Rectal smooth muscle tissue (tissue), 1 donor: ENCODE results near the gene MYLK.
A peak's percentile ranks its signal among the peaks of the same experiment; 100 is the strongest.
"Not testable (repeated sequence)": the region's sequence is repeated elsewhere in the genome, so short reads cannot be mapped to it uniquely, and the experiment has no call there.

Experiments used
- H3K27ac ChIP-seq: one replicate; pipeline ENCODE4 v1.7.0; 2013; ENCODE audit warnings: low read depth, low read length, inconsistent platforms
- H3K27me3 ChIP-seq: one replicate; pipeline ENCODE4 v1.7.0; 2013; ENCODE audit warnings: low read length; ENCODE audit not compliant: control insufficient read depth, insufficient read depth
- H3K36me3 ChIP-seq: one replicate; pipeline ENCODE4 v1.7.0; 2013; ENCODE audit warnings: low read length; ENCODE audit not compliant: control insufficient read depth, insufficient read depth
- H3K4me1 ChIP-seq: one replicate; pipeline ENCODE4 v1.7.0; 2013; ENCODE audit warnings: low read length; ENCODE audit not compliant: control insufficient read depth, insufficient read depth
- H3K4me3 ChIP-seq: one replicate; pipeline ENCODE4 v1.7.0; 2013; ENCODE audit warnings: low read length
- H3K9ac ChIP-seq: one replicate; pipeline ENCODE4 v1.7.0; 2013; ENCODE audit warnings: low read length

The MYLK gene

GRCh38 chr3:123703663-123704062 lies 180.5 kb downstream of the MYLK start:
- Histone ChIP-seq H3K27ac (peak overlapping the region; percentile 83), H3K4me1 (peaks cover 28% of the 10 kb centered on the region)
- H3K9ac ChIP-seq, H3K27me3 ChIP-seq, H3K36me3 ChIP-seq, H3K4me3 ChIP-seq: not testable (repeated sequence)

GRCh38 chr3:123702720-123703119 lies 181.4 kb downstream of the MYLK start:
- no peak overlapping the region for H3K4me3 ChIP-seq
- peaks cover 6% of the 10 kb centered on the region for H3K36me3 ChIP-seq
- peaks cover 28% of the 10 kb centered on the region for H3K4me1 ChIP-seq
- no peaks in the 10 kb centered on the region for H3K27me3 ChIP-seq
- no peak overlapping the region for H3K9ac ChIP-seq
- peak overlapping the region; percentile 83 for H3K27ac ChIP-seq

GRCh38 chr3:123702057-123702456 lies 182.1 kb downstream of the MYLK start:
- not testable (repeated sequence) for H3K9ac ChIP-seq, H3K36me3 ChIP-seq, H3K27me3 ChIP-seq
- peaks cover 28% of the 10 kb centered on the region for H3K4me1 ChIP-seq
- peak overlapping the region; percentile 23 for H3K4me3 ChIP-seq
- H3K27ac ChIP-seq: peak overlapping the region; percentile 83

GRCh38 chr3:123700791-123701722 lies 183.1 kb downstream of the MYLK start:
- peaks cover 4% of the 10 kb centered on the region for H3K36me3 ChIP-seq
- H3K9ac ChIP-seq: peak overlapping the region; percentile 85
- H3K27ac ChIP-seq: peak overlapping the region; percentile 98
- peaks cover 26% of the 10 kb centered on the region for H3K4me1 ChIP-seq
- peak overlapping the region; percentile 90 for H3K4me3 ChIP-seq
- H3K27me3 ChIP-seq: no peaks in the 10 kb centered on the region

GRCh38 chr3:123698813-123699212 lies 185.3 kb downstream of the MYLK start:
- H3K4me1 ChIP-seq: peaks cover 34% of the 10 kb centered on the region

GRCh38 chr3:123696808-123697207 lies 187.3 kb downstream of the MYLK start:
- H3K36me3 ChIP-seq: peaks cover 12% of the 10 kb centered on the region
- no peaks in the 10 kb centered on the region for H3K27me3 ChIP-seq
- H3K27ac ChIP-seq: peak overlapping the region; percentile 98
- H3K9ac ChIP-seq: peak overlapping the region; percentile 32
- peaks cover 38% of the 10 kb centered on the region for H3K4me1 ChIP-seq
- H3K4me3 ChIP-seq: peak overlapping the region; percentile 90

More at GRCh38 chr3:123698813-123699212, 185.3 kb downstream of the MYLK start:
- Histone ChIP-seq H3K4me3 (peak overlapping the region; percentile 90), H3K9ac (peak overlapping the region; percentile 70), H3K36me3 (peaks cover 10% of the 10 kb centered on the region), H3K27ac (peak overlapping the region; percentile 98), H3K27me3 (no peaks in the 10 kb centered on the region)

- H3K4me3 ChIP-seq: peak overlapping the region; percentile 90
- H3K27ac ChIP-seq: peak overlapping the region; percentile 98
- no peaks in the 10 kb centered on the region for H3K27me3 ChIP-seq
- H3K36me3 ChIP-seq: peaks cover 16% of the 10 kb centered on the region
- H3K4me1 ChIP-seq: peaks cover 43% of the 10 kb centered on the region
- no peak overlapping the region for H3K9ac ChIP-seq
These were observed 188.1 kb downstream of the MYLK start for GRCh38 chr3:123695731-123696640.

- H3K36me3 ChIP-seq: peaks cover 18% of the 10 kb centered on the region
- H3K9ac ChIP-seq: no peak overlapping the region
- H3K4me3 ChIP-seq: peak overlapping the region; percentile 34
- peaks cover 51% of the 10 kb centered on the region for H3K4me1 ChIP-seq
- H3K27me3 ChIP-seq: no peaks in the 10 kb centered on the region
- peak overlapping the region; percentile 69 for H3K27ac ChIP-seq
These were observed 189.0 kb downstream of the MYLK start for GRCh38 chr3:123695152-123695551.

GRCh38 chr3:123694366-123695087 lies 189.6 kb downstream of the MYLK start:
- H3K27ac ChIP-seq: peak overlapping the region; percentile 69
- peak overlapping the region; percentile 34 for H3K4me3 ChIP-seq
- no peaks in the 10 kb centered on the region for H3K27me3 ChIP-seq
- peak overlapping the region; percentile 25 for H3K9ac ChIP-seq
- peaks cover 18% of the 10 kb centered on the region for H3K36me3 ChIP-seq
- H3K4me1 ChIP-seq: peaks cover 57% of the 10 kb centered on the region

GRCh38 chr3:123693584-123694190 lies 190.4 kb downstream of the MYLK start:
- H3K27me3 ChIP-seq: no peaks in the 10 kb centered on the region
- H3K4me1 ChIP-seq: peaks cover 59% of the 10 kb centered on the region
- peak overlapping the region; percentile 6 for H3K4me3 ChIP-seq
- no peak overlapping the region for H3K9ac ChIP-seq
- peaks cover 20% of the 10 kb centered on the region for H3K36me3 ChIP-seq
- H3K27ac ChIP-seq: peak overlapping the region; percentile 84

- peaks cover 63% of the 10 kb centered on the region for H3K4me1 ChIP-seq
- no peak overlapping the region for H3K9ac ChIP-seq
- peaks cover 24% of the 10 kb centered on the region for H3K36me3 ChIP-seq
- no peaks in the 10 kb centered on the region for H3K27me3 ChIP-seq
- H3K4me3 ChIP-seq: no peak overlapping the region
- peak overlapping the region; percentile 84 for H3K27ac ChIP-seq
These were observed 191.5 kb downstream of the MYLK start for GRCh38 chr3:123692671-123693070.
